Head of caudate nucleus (tissue), 42 donors: ENCODE data around the gene FAM90A1.
"Not testable (repeated sequence)": the region's sequence is repeated elsewhere in the genome, so short reads cannot be mapped to it uniquely, and the experiment has no call there.

Source experiments
- DNase-seq, 42 donors: peaks; one replicate each; pipeline versions ENCODE4 v3.0.0 to v3.0.0-alpha.2; 2020 to 2021; ENCODE audit warnings: mixed read lengths in 7 of 42
- intact Hi-C: fragments of 100-400 bp; cut with DNase I; formaldehyde crosslinking; loops from one replicate; pipeline ENCODE4 v1.15.0; 2022

The FAM90A1 gene, protein sequence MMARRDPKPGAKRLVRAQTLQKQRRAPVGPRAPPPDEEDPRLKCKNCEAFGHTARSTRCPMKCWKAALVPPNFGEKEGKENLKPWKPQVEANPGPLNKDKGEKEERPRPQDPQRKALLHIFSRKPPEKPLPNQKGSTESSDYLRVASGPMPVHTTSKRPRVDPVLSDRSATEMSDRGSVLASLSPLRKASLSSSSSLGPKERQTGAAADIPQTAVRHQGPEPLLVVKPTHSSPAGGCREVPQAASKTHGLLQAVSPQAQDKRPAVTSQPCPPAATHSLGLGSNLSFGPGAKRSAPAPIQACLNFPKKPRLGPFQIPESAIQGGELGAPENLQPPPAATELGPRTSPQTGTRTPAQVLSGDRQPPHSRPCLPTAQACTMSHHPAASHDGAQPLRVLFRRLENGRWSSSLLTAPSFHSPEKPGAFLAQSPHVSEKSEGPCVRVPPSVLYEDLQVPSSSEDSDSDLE

DNA sequence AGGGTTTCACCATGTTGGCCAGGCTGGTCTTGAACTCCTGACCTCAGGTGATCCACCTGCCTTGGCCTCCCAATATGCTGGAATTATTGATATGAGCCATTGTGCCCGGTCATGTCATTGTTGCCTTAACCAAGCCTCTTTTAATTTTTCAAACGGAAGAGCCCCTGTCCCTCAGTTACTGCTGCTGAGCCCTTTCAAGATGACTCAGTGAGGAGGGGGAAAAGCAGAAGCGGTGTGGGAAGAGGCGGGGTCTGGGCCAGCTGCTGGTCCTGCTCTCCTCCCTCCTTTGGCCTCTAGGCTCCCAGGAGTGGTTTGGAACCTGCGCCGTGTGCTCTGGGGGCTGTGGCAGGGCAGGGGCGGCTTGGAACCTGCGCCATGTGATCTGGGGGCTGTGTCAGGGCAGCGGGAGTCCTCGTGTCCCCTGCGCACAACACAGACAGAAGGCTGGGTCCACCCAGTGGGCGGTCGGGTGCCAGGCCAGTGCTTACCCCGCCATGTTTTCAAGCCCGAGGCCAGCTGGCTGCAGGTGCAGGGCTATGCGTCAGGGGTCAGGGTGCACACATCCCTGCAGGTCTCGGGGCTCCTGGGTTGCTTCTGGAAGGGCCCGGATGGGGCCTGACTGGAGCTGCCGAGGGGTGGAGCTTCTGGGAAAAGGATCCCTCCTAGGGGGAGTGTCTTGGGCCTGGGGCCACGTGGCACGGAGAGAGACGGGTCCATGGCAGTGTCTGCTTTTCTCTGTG, at the start of gene FAM90A1:
TSS of gene FAM90A1 (minus strand) at position 627 of the 740 bp plus-strand sequence. CDS start 2,786 bp downstream, outside the sequence.
- peak in 41 of 42 donors; percentile 23 to 89 (median 64) for DNase-seq
- intact Hi-C loops, result not testable (repeated sequence)

DNA sequence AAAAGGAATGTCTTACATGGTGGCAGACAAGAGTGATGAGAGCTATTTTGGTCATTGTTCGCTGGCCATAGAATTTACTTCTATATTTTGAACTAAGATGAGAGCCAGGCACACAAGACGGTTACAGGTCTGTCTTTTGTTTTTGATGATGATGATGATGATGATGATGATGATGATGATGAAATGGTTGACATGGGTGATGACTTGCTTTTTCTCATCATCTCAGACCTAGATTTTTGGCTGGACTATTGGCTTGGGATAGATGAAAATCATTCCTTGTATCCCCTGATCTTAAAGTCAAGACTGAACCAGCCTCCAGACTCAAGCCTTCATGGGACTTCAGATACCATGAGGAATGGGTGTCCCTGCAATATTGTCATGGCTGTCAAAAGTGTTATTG, 49.0 kb upstream of the FAM90A1 start:
- intact Hi-C loops, DNase-seq: not testable (repeated sequence)

DNA sequence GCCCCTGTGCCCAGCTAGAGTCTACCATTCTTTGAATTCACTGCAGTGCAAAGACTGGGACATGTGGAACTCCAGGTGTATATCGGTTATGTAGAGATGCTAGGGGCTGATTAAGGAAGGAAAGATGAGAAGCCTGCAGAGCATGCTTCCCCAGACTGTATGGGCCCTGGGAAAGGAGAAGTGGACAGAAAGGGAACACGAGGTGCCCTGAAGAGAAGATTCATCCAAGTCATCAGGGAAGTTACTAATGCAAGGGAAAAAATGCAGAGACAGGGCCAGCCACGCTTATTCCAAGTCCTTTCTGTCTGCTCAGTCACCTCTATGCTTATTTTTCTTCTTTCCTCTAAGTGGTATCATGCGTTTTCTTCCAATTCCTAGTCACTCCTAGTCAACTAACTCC, 39.3 kb upstream of the FAM90A1 start:
- intact Hi-C loops, result not testable (repeated sequence)
- peak in 13 of 42 donors; percentile 5 to 53 (median 17) for DNase-seq

DNA sequence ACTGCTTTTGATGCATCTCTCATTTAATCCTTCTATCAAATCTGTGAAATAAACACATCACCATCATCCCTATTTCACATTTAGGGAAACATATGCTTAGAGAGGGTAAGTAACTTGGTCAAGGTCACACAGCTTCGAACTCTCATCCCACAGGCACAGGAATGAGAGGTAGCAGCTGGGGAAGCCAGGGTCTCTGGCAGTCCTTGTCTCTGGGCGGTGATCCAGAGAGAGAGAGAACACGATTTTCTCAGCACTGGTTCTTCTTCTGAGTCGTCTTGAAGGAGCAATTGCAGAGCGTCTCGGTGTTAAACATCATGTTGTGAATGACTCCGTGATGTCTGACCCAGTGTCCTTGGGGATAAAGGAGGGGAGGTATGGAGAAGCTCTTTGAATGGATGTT, 36.8 kb upstream of the FAM90A1 start:
- intact Hi-C loops, DNase-seq: not testable (repeated sequence)

DNA sequence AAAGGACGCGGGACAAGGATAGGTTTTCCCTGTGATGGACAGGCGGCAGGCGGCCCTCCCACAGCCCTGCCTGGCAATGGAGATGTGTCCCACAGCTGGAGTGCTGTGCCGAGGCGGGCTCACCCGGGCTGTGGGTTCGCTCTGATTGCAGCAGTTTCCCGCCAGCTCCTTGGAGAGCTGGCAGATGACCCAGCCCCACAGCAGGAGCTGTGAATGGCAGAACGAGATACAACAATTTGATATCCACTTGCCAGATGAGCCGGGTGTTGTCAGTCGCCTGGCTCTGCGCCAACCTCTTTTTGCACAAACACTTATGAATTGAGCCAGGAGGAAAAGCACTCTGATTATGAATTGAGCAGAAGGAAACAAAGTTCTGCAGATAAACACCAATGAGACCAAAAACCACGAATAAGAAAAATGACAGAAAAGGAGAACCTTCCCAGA, 33.7 kb upstream of the FAM90A1 start:
- DNase-seq, result peak in 29 of 42 donors; percentile 6 to 64 (median 27)
- intact Hi-C loops, result not testable (repeated sequence)

DNA sequence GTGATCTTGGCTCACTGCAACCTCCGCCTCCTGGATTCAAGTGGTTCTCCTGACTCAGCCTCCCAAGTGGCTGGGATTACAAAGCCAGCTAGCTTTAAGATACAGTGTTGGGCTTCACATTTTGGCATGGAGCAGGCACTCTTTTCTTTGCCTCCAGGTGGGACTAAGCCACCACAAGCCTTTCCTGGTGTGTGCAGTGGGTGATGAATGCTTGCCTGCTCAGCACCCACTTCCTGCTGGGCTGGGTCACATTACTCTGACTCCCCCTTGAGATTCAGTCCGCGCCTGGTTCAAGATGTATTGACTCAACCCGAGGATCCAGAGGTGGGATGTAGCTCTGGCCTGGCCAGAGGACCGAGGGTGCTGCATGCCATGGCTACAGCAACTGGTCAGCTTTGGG, 28.9 kb upstream of the FAM90A1 start:
- DNase-seq, intact Hi-C loops: not testable (repeated sequence)

DNA sequence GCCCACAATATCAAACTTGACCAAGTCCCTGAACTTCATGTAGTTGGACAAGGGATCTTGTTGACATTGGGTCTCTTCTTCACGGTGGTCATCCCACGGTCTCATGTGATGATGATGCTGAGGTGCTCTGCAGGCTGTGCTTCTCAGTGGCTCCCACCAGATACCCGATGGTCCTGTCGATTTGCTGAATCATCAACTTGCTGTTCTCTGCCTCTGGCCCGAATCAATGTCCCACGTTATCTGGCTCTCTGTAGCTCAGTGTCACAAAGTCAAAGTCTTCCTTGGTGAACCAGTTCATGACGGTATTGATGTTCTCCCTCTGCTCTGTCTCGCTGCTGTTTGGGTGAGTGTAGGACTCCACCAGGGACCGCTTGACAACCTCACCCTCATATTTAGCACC, 27.3 kb upstream of the FAM90A1 start:
- intact Hi-C loops, DNase-seq: not testable (repeated sequence)

DNA sequence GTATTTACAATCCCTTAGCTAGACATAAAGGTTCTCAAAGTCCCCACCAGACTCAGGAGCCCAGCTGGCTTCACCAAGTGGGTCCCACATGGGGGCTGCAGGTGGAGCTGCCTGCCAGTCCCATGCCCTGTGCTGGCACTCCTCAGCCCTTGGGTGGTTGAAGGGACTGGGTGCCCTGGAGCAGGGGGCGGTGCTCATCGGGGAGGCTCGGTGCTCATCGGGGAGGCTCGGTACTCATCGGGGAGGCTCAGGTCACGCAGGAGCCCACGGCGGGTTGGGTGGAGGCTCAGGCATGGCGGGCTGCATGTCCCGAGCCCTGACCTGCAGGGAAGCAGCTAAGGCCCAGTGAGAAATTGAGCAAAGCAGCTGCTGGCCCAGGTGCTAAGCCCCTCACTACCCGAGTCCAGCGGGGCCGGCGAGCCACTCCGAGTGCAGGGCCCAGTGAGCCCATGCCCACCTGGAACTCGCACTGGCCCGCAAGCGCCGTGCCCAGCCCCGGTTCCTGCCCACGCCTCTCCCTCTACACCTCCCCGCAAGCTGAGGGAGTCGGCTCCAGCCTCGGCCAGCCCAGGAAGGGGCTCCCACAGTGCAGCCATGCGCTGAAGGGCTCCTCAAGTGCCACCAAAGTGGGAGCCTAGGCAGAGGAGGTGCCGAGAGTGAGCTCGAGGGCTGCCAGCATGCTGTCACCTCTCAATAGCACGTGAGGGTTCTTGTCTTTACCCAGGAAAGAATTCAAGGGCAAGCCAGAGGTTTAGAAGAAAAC, 24.8 kb upstream of the FAM90A1 start:
- DNase-seq, intact Hi-C loops: not testable (repeated sequence)

DNA sequence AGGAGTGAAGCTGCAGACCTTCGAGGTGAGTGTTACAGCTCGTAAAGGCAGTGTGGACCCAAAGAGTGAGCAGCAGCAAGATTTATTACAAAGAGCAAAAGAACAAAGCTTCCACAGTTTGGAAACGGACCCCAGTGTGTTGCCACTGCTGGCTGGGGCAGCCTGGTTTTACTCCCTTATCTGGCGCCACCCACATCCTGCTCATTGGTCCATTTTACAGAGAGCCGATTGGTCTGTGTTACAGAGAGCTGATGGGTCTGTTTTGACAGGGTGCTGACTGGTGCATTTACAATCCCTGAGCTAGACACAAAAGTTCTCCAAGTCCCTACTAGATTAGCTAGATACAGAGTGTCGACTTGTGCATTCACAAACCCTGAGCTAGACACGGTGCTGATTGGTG, 24.2 kb upstream of the FAM90A1 start:
- intact Hi-C loops, DNase-seq: not testable (repeated sequence)

DNA sequence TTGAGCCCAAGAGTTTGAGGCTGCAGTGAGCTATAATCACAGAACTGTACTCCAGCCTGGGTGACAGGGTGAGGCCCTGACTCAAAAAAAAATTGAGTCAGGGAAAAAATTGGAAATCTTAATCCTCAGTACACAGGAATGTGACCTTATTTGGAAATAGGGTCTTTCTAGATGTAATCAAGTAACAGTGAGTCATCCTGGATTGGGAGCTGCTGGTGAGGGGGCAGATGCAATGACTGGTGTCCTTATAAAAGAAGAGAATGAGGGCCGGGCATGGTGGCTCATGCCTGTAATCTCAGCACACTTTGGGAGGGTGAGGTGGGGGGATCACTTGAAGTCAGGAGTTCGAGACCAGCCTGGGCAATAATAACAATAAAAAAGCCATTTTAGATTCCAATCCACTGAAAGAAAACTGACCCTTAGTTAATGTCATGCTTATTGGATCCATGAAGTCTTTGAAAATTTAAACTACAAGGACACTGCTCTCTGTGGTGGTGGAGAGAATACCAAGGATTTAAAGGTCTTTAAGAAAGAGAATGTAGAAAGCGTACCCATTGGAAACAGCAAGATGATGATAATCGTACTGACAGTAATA, 19.6 kb upstream of the FAM90A1 start:
- not testable (repeated sequence) for DNase-seq

DNA sequence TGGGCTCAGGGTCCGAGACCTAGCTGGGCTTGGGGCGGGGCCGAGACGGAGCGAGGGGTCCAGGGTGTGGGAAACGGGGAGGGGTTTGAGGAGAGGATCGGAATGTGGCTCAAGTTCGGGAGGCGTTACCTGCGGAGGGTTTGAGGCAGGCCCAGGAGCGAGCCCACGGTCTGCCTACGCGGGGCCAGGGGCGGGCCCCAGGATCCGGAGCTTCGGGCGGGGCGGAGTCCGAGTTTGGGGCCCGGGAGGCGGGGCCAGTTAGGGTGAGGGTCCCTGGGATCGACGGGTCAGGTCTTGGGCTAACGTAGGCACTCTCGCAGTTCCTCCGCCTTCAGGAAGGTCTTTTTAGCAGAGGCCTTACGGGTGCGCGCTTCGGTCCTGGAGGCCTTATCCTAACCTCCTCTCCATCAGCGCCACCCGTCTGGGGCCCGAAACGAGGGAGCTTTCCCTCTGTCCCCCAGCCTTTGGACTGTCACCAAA, 16.3 kb upstream of the FAM90A1 start:
- intact Hi-C loops, result loop anchor here (5.0 kb wide), 1 partner anchor 216 kb away; no protein-coding TSS in a partner anchor
- peak in 21 of 42 donors; percentile 11 to 74 (median 55) for DNase-seq

More for the DNA sequence above, 19.6 kb upstream of the FAM90A1 start:
- intact Hi-C loops, result not testable (repeated sequence)

DNA sequence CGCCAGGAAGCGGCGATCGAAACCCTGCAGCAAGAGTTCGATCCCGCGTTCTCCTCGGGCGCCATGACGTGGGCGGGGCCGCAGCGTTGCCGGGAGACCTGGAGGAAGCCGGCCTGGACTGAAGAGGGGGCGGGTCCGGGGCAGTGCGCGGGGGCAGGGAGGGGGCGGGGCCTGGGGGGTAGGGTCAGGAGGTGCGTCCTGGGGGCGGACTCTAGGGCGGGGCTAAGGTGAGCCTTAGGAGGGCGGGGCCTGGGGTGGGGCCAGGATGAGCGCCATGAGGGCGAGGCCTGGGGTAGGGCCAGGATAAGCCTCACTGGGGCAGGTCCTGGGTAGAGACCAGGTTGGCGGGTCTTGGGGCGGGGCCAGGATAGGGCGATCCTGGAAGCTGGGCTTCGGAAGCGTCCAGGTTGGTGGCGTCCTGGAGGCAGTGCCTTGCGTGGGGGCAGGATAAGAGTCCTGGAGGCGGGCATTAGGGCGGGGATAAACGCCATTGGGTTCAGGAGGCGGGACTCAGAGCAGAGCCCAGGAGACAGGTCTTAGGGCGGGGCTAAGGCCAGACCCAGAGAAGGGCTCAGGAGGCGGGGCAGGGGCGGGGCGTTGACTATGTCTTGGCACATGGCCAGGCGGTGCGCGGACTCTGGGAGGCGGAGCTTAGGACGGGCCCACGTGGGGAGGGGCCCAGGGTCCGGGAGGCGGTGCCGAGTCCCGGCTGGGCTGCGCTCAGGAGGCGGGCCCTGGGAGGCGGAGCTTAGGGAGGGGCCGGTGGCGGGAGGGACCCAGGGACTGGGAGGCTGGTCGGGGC, 15.7 kb upstream of the FAM90A1 start:
- intact Hi-C loops, result loop anchor here (5.0 kb wide), 1 partner anchor 216 kb away; no protein-coding TSS in a partner anchor
- peak; percentile 96 to 100 (median 99) for DNase-seq

DNA sequence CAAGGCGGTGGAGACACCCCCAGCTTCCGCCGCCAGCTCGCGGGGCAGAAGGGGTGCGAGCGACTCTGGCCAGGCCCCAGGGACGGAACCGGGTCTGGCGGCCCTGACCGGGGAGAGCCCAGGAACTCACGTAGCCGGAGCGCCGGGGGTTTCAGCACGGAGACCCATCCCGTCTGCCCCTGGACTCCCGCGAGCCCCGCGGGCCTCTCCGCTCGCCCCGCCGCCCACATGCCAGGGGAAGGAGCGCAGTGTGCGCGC, 15.1 kb upstream of the FAM90A1 start:
- DNase-seq, result peak in 4 of 42 donors; percentile 18 to 50 (median 41)
- intact Hi-C loops, result loop anchor here (5.0 kb wide), 1 partner anchor 215 kb away; no protein-coding TSS in a partner anchor

DNA sequence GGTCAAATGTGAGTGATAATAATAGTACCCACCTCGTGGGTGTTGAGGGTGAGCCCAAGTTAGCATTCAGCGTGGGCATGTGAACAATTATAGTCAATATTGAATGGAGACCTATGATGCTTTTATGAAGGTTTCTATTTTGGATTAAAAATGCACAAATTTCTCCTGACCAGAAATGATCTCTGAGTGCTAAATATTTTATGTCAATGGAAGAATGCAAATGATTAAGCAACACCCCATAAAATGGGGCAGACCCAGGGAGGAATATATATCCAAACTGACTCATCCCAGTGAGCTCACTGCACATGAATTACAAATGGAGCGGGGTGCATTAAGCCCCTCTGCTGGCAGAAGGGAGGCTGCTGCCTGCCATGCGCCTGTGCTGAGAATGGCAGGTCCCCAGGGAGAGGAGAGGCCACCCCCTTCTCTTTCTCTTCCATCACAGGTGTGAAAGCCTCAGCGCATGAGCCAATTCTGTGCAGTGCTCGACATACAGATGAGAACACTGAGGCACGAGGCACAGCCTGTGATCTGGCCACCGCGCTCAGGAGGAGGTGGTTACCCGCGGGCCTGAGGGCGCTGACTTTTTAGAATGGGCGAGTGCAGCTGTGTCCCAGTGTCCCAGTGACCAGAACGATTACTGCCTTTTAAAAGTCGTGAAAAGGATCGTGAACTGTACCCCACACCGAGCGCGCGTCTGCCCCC, 14.7 kb upstream of the FAM90A1 start:
- intact Hi-C loops, result loop anchor here (5.0 kb wide), 1 partner anchor 215 kb away; no protein-coding TSS in a partner anchor
- DNase-seq, result peak; percentile 29 to 86 (median 66)

DNA sequence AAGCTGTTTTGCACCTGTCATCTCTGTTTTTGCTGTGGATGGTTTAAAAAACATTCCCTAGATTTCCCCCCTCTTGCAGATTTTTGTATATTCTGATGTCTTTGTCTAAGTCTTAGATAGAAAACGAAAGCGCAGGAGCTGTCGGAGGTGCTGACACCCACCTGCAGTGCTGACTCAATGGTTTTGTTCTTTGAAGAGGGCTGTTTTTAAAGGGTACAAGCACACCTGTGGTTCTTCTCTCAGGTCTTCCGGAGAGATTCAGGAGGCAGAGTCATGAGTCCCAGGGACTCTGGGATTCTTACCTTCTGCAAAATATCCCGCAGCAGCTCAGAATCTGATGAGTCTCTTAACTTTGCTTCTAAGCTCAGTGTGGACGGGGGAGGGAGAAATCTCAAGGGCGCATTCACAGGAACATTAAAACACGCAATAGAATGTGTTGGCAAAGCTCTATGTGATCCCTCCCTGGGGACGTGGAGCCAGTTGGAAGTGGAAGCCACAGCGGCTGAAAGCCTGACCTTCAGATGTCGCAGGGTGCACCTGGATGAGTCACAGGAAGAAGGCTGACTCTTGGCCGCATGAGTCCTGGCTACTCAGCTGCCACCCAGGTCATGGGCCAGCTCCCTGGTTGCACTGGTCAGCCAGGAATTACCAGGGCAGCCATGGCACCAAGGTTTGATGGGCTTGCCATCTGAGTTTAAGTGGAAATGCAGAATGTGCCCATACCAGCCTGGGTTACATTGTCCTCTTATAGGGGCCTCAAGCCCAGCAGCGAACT, 13.1 kb upstream of the FAM90A1 start:
- DNase-seq, result peak in 31 of 42 donors; percentile 16 to 81 (median 53)
- intact Hi-C loops, result loop anchor here (5.0 kb wide), 1 partner anchor 213 kb away; no protein-coding TSS in a partner anchor

DNA sequence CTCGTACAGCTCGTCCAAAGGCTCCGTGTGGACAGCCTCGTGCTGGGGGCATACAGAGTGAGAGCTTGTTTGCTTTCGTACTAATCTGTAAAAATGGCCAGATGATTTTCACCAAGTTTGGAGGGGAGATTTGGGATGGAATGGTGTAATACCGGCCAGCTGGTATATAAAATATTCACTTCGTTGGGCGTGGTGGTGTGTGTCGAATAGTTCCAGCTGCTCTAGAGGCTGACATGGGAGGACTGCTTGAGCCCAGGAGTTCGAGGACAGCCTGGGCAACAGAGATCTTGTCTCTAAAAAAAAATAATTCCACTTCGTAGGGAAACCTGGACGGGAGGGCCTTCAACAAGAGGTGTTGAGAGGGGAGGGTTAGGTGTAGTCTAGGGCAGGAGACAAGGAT, 9.6 kb upstream of the FAM90A1 start:
- intact Hi-C loops, DNase-seq: not testable (repeated sequence)
